ENCODE measurements around the gene CNTLN. TPM values are rescaled to one million over a fixed set of nuclear protein-coding genes. Genes with fewer than 3 reads are reported as not detected.

CNTLN gene
- total RNA-seq, 1 donor from 2014 or later, result 7.8 TPM

GRCh38 chr9:17294822-17295624, 160.2 kb downstream of the CNTLN start:
- DNase-seq (ENCODE audit: low spot score), result no peak
- no peaks in the 10 kb centered on the region for H3K9me3 Mint-ChIP-seq (ENCODE audit: low read depth)
- no peaks in the 10 kb centered on the region for H3K27me3 Mint-ChIP-seq (ENCODE audit: low read depth)
- H3K27ac Mint-ChIP-seq (ENCODE audit: unreplicated experiment), result no peak overlapping the region
- TF ChIP-seq CTCF (IDR thresholded peaks at IDR 0.05), result no peak
- H3K4me3 Mint-ChIP-seq (ENCODE audit: unreplicated experiment), result no peak overlapping the region
- H3K36me3 Mint-ChIP-seq (ENCODE audit: low read depth), result peaks cover 5% of the 10 kb centered on the region
- H3K4me1 Mint-ChIP-seq (ENCODE audit: low read depth), result peaks cover 20% of the 10 kb centered on the region

GRCh38 chr9:17315341-17315740, 180.5 kb downstream of the CNTLN start:
- Mint-ChIP-seq H3K27ac (ENCODE audit: unreplicated experiment) (peak overlapping the region; percentile 46), H3K36me3 (ENCODE audit: low read depth) (peaks cover 6% of the 10 kb centered on the region), H3K4me3 (ENCODE audit: unreplicated experiment) (no peak overlapping the region), H3K4me1 (ENCODE audit: low read depth) (peaks cover 7% of the 10 kb centered on the region), H3K27me3 (ENCODE audit: low read depth) (no peaks in the 10 kb centered on the region), H3K9me3 (ENCODE audit: low read depth) (peaks cover 16% of the 10 kb centered on the region)
- TF ChIP-seq CTCF (IDR thresholded peaks at IDR 0.05), result no peak
- DNase-seq (ENCODE audit: low spot score), result no peak

- no peak overlapping the region for H3K27ac Mint-ChIP-seq (ENCODE audit: unreplicated experiment)
- no peak for DNase-seq (ENCODE audit: low spot score)
Measured at GRCh38 chr9:17318821-17319320, 184.0 kb downstream of the CNTLN start.

DNA sequence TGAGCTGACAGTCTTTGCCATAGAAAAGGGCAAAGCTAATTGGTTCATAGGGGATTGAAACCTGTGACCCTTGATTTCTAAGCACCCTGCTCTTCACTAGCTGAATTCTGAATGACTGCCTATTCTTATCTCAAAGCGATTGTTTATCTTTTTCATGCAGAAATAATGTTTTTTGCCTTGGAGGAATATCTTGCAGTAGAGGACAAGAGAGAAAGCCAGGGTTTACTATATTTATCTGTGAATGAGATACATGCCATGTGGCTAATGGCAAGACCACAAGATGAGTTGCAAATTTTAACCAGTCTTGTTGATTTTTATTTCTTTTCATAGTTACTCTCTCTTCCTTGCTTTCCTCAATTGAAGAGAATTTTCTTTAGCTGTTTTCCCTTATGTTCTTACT, 185.0 kb downstream of the CNTLN start:
- Mint-ChIP-seq H3K27me3 (ENCODE audit: low read depth) (no peaks in the 10 kb centered on the region), H3K4me3 (ENCODE audit: unreplicated experiment) (no peak overlapping the region), H3K9me3 (ENCODE audit: low read depth) (peaks cover 11% of the 10 kb centered on the region), H3K4me1 (ENCODE audit: low read depth) (peaks cover 7% of the 10 kb centered on the region), H3K27ac (ENCODE audit: unreplicated experiment) (no peak overlapping the region), H3K36me3 (ENCODE audit: low read depth) (no peaks in the 10 kb centered on the region)
- no peak for TF ChIP-seq CTCF (IDR thresholded peaks at IDR 0.05)
- no peak for DNase-seq (ENCODE audit: low spot score)

More at GRCh38 chr9:17318821-17319320, 184.0 kb downstream of the CNTLN start:
- no peak for TF ChIP-seq CTCF (IDR thresholded peaks at IDR 0.05)
- no peaks in the 10 kb centered on the region for H3K36me3 Mint-ChIP-seq (ENCODE audit: low read depth)
- H3K9me3 Mint-ChIP-seq (ENCODE audit: low read depth), result peaks cover 11% of the 10 kb centered on the region
- no peaks in the 10 kb centered on the region for H3K27me3 Mint-ChIP-seq (ENCODE audit: low read depth)
- peaks cover 7% of the 10 kb centered on the region for H3K4me1 Mint-ChIP-seq (ENCODE audit: low read depth)
- H3K4me3 Mint-ChIP-seq (ENCODE audit: unreplicated experiment), result no peak overlapping the region

DNA sequence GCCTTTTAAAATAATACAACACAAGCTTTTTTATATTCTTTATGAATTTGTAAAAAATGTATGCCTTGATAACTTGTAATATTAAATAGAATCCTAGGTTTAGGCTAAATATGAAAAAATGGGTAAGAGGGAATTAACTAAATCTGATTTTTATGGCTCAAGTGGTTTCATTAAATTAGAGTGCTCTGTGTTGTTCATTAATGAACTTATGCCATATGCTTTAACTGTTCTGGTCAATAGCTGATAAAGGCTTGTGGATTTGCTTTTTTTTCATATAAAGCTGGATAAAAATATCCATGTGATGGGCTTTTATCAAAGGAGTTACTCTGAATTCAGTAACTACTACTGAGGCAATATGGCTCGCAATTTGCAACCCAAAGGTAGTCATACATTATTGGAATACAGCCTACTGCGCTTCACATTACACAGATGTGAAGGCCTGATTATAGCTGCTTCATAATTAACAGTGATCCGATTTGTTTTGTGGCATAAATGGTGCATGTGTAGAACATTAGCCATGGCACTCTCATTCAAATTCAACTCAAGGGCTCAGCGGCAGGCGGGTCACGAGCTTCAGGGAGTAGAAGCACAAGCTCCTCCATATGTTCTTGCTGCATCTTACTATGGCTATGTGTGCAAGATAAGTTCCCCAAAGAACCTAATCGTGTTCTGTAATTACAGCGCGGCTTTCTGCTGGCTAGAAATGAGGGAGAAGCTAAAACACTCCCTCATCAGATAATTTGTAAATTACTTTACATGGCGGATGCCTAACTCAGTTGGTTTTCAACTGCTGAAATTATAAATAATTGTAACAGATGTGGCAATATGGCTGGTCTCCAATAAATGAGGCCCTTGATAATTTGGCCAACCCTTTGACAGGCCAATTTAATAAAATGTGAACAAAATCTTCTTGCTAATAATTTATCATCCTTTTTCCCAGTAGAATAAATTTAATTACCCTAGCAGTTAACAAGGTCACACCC, 188.3 kb downstream of the CNTLN start:
- Mint-ChIP-seq H3K9me3 (ENCODE audit: low read depth) (no peaks in the 10 kb centered on the region), H3K4me1 (ENCODE audit: low read depth) (no peaks in the 10 kb centered on the region), H3K36me3 (ENCODE audit: low read depth) (no peaks in the 10 kb centered on the region), H3K27me3 (ENCODE audit: low read depth) (no peaks in the 10 kb centered on the region), H3K27ac (ENCODE audit: unreplicated experiment) (no peak overlapping the region), H3K4me3 (ENCODE audit: unreplicated experiment) (no peak overlapping the region)
- no peak for DNase-seq (ENCODE audit: low spot score)
- no peak for TF ChIP-seq CTCF (IDR thresholded peaks at IDR 0.05)
